H9 (cell line): ENCODE data around the gene TRABD2B. TPM values are rescaled to one million over a fixed set of nuclear protein-coding genes. Genes with fewer than 3 reads are reported as not detected.

Source experiments
- DNase-seq: peaks from one replicate; pipeline ENCODE4 v3.0.0-alpha.2; 2017
- H2AFZ ChIP-seq: one replicate; pipeline ENCODE4 v1.6.1; 2013; ENCODE audit warnings: mild to moderate bottlenecking, low read length, control low read depth, moderate library complexity
- H2AK5ac ChIP-seq: 2 replicates; pipeline ENCODE4 v1.6.1; 2013; ENCODE audit warnings: low read length, control low read depth, mixed read lengths; ENCODE audit not compliant: insufficient read length
- H2BK120ac ChIP-seq: one replicate; pipeline ENCODE4 v1.6.1; 2013; ENCODE audit warnings: low read depth, mild to moderate bottlenecking, low read length, control low read depth, inconsistent platforms; ENCODE audit not compliant: poor library complexity, severe bottlenecking
- H2BK12ac ChIP-seq: 2 replicates; pipeline ENCODE4 v1.6.1; 2013; ENCODE audit warnings: low read length, control low read depth, mixed read lengths, low read depth; ENCODE audit not compliant: insufficient read length
- H2BK15ac ChIP-seq: 2 replicates; pipeline ENCODE4 v1.6.1; 2013; ENCODE audit warnings: low read depth, low read length, control low read depth
- H2BK20ac ChIP-seq: one replicate; pipeline ENCODE4 v1.6.1; 2013; ENCODE audit warnings: low read depth, mild to moderate bottlenecking, low read length, control low read depth, inconsistent platforms; ENCODE audit not compliant: poor library complexity, severe bottlenecking
- H2BK5ac ChIP-seq: 2 replicates; pipeline ENCODE4 v1.6.1; 2013; ENCODE audit warnings: low read length, control low read depth, mixed read lengths; ENCODE audit not compliant: insufficient read length
- H3K14ac ChIP-seq: 2 replicates; pipeline ENCODE4 v1.6.1; 2013; ENCODE audit warnings: low read length, control low read depth; ENCODE audit not compliant: insufficient read depth
- H3K18ac ChIP-seq: 2 replicates; pipeline ENCODE4 v1.6.1; 2013; ENCODE audit warnings: low read depth, mild to moderate bottlenecking, mixed read lengths, low read length, control low read depth; ENCODE audit not compliant: insufficient read length
- H3K23ac ChIP-seq: 2 replicates; pipeline ENCODE4 v1.6.1; 2013; ENCODE audit warnings: low read length, control low read depth, mixed read lengths, low read depth; ENCODE audit not compliant: insufficient read length
- H3K23me2 ChIP-seq: 2 replicates; pipeline ENCODE4 v1.6.1; 2013; ENCODE audit warnings: low read depth, mild to moderate bottlenecking, mixed read lengths, low read length, control low read depth; ENCODE audit not compliant: insufficient read length, poor library complexity, severe bottlenecking
- H3K27ac ChIP-seq: 2 replicates; pipeline ENCODE4 v1.5.1; 2013; ENCODE audit warnings: low read length, control low read depth, mixed read lengths, low read depth; ENCODE audit not compliant: insufficient read length
- H3K27me3 ChIP-seq: 2 replicates; pipeline ENCODE4 v1.6.1; 2013; ENCODE audit warnings: low read length, control low read depth, inconsistent platforms; ENCODE audit not compliant: insufficient read depth
- H3K4ac ChIP-seq: 2 replicates; pipeline ENCODE4 v1.6.1; 2013; ENCODE audit warnings: low read depth, mild to moderate bottlenecking, control low read depth, inconsistent platforms, low read length, moderate library complexity
- H3K4me1 ChIP-seq: 2 replicates; pipeline ENCODE4 v1.6.1; 2013; ENCODE audit warnings: low read length, control low read depth, inconsistent platforms; ENCODE audit not compliant: insufficient read depth
- H3K4me2 ChIP-seq: 2 replicates; pipeline ENCODE4 v1.6.1; 2013; ENCODE audit warnings: low read length, control low read depth, mixed read lengths; ENCODE audit not compliant: insufficient read length, insufficient read depth
- H3K56ac ChIP-seq: 2 replicates; pipeline ENCODE4 v1.6.1; 2013; ENCODE audit warnings: low read depth, mild to moderate bottlenecking, mixed read lengths, low read length, control low read depth; ENCODE audit not compliant: insufficient read length
- H3K79me1 ChIP-seq: 2 replicates; pipeline ENCODE4 v1.6.1; 2013; ENCODE audit warnings: low read depth, mild to moderate bottlenecking, moderate library complexity, low read length, control low read depth, inconsistent platforms; ENCODE audit not compliant: insufficient read depth, poor library complexity, severe bottlenecking
- H3K79me2 ChIP-seq: 2 replicates; pipeline ENCODE4 v1.6.1; 2013; ENCODE audit warnings: low read length, control low read depth, inconsistent platforms; ENCODE audit not compliant: insufficient read depth
- H3K9ac ChIP-seq: 2 replicates; pipeline ENCODE4 v1.6.1; 2013; ENCODE audit warnings: low read length, control low read depth, mixed read lengths; ENCODE audit not compliant: insufficient read length; ENCODE audit errors: extremely low read depth
- H3K9me3 ChIP-seq: one replicate; pipeline ENCODE4 v1.6.1; 2013; ENCODE audit warnings: low read depth, low read length, inconsistent platforms; ENCODE audit not compliant: control insufficient read depth
- H3T11ph ChIP-seq: one replicate; pipeline ENCODE4 v1.6.1; 2013; ENCODE audit warnings: mild to moderate bottlenecking, low read length, control low read depth, inconsistent platforms
- H4K20me1 ChIP-seq: one replicate; pipeline ENCODE4 v1.6.1; 2013; ENCODE audit not compliant: control insufficient read depth, insufficient read length, insufficient read depth
- H4K5ac ChIP-seq: 2 replicates; pipeline ENCODE4 v1.6.1; 2013; ENCODE audit warnings: low read depth, mild to moderate bottlenecking, mixed read lengths, low read length, control low read depth; ENCODE audit not compliant: insufficient read length
- H4K8ac ChIP-seq: replicated peaks from 2 replicates; pipeline ENCODE4 v1.6.1; 2013; ENCODE audit warnings: low read length, control low read depth, mixed read lengths, low read depth; ENCODE audit not compliant: insufficient read length
- H4K91ac ChIP-seq: 2 replicates; pipeline ENCODE4 v1.6.1; 2013; ENCODE audit warnings: low read depth, mild to moderate bottlenecking, moderate library complexity, mixed read lengths, low read length, control low read depth; ENCODE audit not compliant: insufficient read length
- H3K27ac Mint-ChIP-seq, 3 experiments: 2 replicates in 2 of 3; 3 replicates in 1 of 3; pipeline ENCODE4 v1.8.0; 2020 to 2021; ENCODE audit warnings: mixed read lengths in 3 of 3, mild to moderate bottlenecking in 1 of 3, moderate library complexity in 1 of 3
- H3K27me3 Mint-ChIP-seq: 2 replicates; pipeline ENCODE4 v1.8.0; 2021; ENCODE audit warnings: low read depth, mild to moderate bottlenecking, moderate library complexity, mixed read lengths
- H3K36me3 Mint-ChIP-seq, 3 experiments: 2 replicates in 2 of 3; 3 replicates in 1 of 3; pipeline ENCODE4 v1.8.0; 2020 to 2021; ENCODE audit warnings: low read depth in 3 of 3, mixed read lengths in 3 of 3; ENCODE audit not compliant: insufficient read depth in 1 of 3
- H3K4me1 Mint-ChIP-seq, 2 experiments: 2 replicates each; pipeline ENCODE4 v1.8.0; 2020; ENCODE audit warnings: mixed read lengths in 2 of 2
- H3K4me3 Mint-ChIP-seq, 2 experiments: 2 replicates in 1 of 2; 3 replicates in 1 of 2; pipeline ENCODE4 v1.8.0; 2020 to 2021; ENCODE audit warnings: mild to moderate bottlenecking in 2 of 2, mixed read lengths in 2 of 2, moderate library complexity in 1 of 2
- H3K9me3 Mint-ChIP-seq, 2 experiments: 2 replicates in 1 of 2; 3 replicates in 1 of 2; pipeline ENCODE4 v1.8.0; 2020; ENCODE audit warnings: mild to moderate bottlenecking in 2 of 2, mixed read lengths in 2 of 2, moderate library complexity in 1 of 2
- whole genome bisulfite sequencing: extraction: QIAGEN DNeasy Blood & Tissue Kit; methylation state at CpG from one replicate; pipeline ENCODE4 v1.1.7; 2013; ENCODE audit warnings: missing lambda C conversion rate, low lambda C conversion rate, mixed read lengths; ENCODE audit not compliant: insufficient read length; ENCODE audit errors: extremely low coverage; 5-methylcytosine and 5-hydroxymethylcytosine counted together
- total RNA-seq: library from RNA; stranded (reverse); gene quantifications from 2 replicates; pipeline ENCODE4 v1.2.1, GENCODE V29; 2021
- TF ChIP-seq, protein P1 (sequence below): fragments of 200-600 bp; sonication (generic); conservative IDR thresholded peaks from 3 replicates; pipeline ENCODE4 v1.8.0; 2021; ENCODE audit warnings: antibody characterized with exemption, mild to moderate bottlenecking

TRABD2B gene
- total RNA-seq, 1 experiment from 2014 or later, result 2.3 TPM

DNA sequence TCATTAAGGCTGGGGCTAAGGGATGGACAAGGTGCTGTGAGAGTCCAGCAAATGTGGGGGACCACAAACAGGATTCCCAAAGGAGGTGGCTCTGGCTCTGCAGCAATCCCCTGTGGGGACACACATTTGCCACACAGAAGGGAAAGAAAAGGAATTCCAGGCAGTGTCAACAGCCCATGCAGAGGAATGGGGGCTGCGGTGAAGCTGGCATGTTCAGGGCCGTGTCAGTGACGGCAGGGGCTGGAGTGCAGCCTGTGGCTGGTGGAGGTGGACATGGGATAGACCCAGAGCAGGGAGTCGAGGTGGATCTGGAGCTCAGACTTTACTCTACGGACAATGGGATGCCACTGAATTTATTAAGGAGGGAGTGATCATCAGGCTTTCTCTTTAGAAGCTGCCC is 183.2 kb downstream of the TRABD2B start:
- Histone ChIP-seq H4K5ac (peak overlapping the region; percentile 47), H4K8ac (no peak overlapping the region), H3K9me3 (no peaks in the 10 kb centered on the region), H3K27ac (no peak overlapping the region), H3K9ac (no peak overlapping the region), H3K79me2 (no peaks in the 10 kb centered on the region), H2BK12ac (no peak overlapping the region), H3T11ph (no peak overlapping the region), H3K56ac (no peak overlapping the region), H3K4me1 (no peaks in the 10 kb centered on the region; the same call in 1 of the 2 replicates), H3K23ac (no peak overlapping the region), H3K18ac (no peak overlapping the region), H3K27me3 (no peaks in the 10 kb centered on the region), H4K91ac (no peak overlapping the region), H3K4ac (no peak overlapping the region), H3K23me2 (no peaks in the 10 kb centered on the region), H2BK20ac (no peak overlapping the region), H4K20me1 (no peaks in the 10 kb centered on the region), H2AK5ac (no peak overlapping the region), H2BK120ac (no peak overlapping the region), H2BK15ac (no peak overlapping the region), H3K79me1 (no peaks in the 10 kb centered on the region), H3K14ac (no peak overlapping the region), H2AFZ (no peak overlapping the region), H2BK5ac (no peak overlapping the region), H3K4me2 (no peak overlapping the region)
- DNase-seq, result no peak
- H3K4me1 Mint-ChIP-seq, result peaks cover 23 to 39% of the 10 kb centered on the region in 2 experiments
- no peaks in the 10 kb centered on the region for H3K9me3 Mint-ChIP-seq
- no peaks in the 10 kb centered on the region for H3K27me3 Mint-ChIP-seq
- H3K36me3 Mint-ChIP-seq, result no peaks in the 10 kb centered on the region
- H3K27ac Mint-ChIP-seq, result peak overlapping the region; percentile 16 to 50 (median 31); a peak in 4 of 7 replicates
- no peak overlapping the region for H3K4me3 Mint-ChIP-seq
- TF ChIP-seq, protein P1, sequence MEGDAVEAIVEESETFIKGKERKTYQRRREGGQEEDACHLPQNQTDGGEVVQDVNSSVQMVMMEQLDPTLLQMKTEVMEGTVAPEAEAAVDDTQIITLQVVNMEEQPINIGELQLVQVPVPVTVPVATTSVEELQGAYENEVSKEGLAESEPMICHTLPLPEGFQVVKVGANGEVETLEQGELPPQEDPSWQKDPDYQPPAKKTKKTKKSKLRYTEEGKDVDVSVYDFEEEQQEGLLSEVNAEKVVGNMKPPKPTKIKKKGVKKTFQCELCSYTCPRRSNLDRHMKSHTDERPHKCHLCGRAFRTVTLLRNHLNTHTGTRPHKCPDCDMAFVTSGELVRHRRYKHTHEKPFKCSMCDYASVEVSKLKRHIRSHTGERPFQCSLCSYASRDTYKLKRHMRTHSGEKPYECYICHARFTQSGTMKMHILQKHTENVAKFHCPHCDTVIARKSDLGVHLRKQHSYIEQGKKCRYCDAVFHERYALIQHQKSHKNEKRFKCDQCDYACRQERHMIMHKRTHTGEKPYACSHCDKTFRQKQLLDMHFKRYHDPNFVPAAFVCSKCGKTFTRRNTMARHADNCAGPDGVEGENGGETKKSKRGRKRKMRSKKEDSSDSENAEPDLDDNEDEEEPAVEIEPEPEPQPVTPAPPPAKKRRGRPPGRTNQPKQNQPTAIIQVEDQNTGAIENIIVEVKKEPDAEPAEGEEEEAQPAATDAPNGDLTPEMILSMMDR, result no peak
- no CpG with 5 or more reads among the region's 5 CpGs for WGBS
